B cell (primary cell): ENCODE results near the gene ELAVL4.

ENCODE experiments used
- EZH2 ChIP-seq: IDR thresholded peaks from 2 replicates; pipeline ENCODE4 v1.6.1; 2012; ENCODE audit warnings: borderline replicate concordance, low read depth, mild to moderate bottlenecking, moderate library complexity, low read length; ENCODE audit not compliant: insufficient read depth, poor library complexity, severe bottlenecking
- TF ChIP-seq, protein P1 (sequence below): fragments of 200-600 bp; IDR thresholded peaks from one replicate; pipeline ENCODE4 v1.8.0; 2022; ENCODE audit warnings: antibody characterized with exemption, mild to moderate bottlenecking

DNA sequence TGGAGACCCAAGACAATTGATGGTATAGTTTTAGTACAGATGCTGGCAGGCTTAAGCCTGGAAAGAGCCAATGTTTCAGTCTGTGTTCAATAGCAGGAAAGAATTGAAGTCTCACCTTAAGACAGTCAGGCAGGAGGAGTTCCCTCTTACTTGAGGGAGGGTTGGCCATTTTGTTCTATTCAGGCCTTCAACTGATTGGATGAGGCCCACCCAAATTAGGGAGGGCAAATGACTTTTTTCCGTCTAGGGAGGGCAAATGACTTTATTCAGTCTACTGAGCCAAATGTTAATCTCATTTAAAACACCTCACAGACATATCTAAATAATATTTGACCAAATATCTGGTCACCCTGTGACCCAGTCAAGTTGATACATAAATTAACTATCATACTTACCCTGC lies 31.4 kb upstream of the ELAVL4 start:
- TF ChIP-seq, protein P1, sequence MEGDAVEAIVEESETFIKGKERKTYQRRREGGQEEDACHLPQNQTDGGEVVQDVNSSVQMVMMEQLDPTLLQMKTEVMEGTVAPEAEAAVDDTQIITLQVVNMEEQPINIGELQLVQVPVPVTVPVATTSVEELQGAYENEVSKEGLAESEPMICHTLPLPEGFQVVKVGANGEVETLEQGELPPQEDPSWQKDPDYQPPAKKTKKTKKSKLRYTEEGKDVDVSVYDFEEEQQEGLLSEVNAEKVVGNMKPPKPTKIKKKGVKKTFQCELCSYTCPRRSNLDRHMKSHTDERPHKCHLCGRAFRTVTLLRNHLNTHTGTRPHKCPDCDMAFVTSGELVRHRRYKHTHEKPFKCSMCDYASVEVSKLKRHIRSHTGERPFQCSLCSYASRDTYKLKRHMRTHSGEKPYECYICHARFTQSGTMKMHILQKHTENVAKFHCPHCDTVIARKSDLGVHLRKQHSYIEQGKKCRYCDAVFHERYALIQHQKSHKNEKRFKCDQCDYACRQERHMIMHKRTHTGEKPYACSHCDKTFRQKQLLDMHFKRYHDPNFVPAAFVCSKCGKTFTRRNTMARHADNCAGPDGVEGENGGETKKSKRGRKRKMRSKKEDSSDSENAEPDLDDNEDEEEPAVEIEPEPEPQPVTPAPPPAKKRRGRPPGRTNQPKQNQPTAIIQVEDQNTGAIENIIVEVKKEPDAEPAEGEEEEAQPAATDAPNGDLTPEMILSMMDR = no peak
- TF ChIP-seq EZH2 = no peak
